NB4 (cell line): ENCODE data around the gene NCAM2.

Experiments used
- DNase-seq: peaks from one replicate; pipeline ENCODE4 v3.0.0; 2010; ENCODE audit warnings: low read depth
- H3K4me3 ChIP-seq: one replicate; pipeline ENCODE4 v1.5.1; 2011; ENCODE audit warnings: mild to moderate bottlenecking, low read depth, low read length, moderate library complexity
- CTCF ChIP-seq: IDR thresholded peaks from one replicate; pipeline ENCODE4 v1.5.1; 2012; ENCODE audit warnings: low read depth, low read length
- MAX ChIP-seq: IDR thresholded peaks from 2 replicates; pipeline ENCODE4 v1.6.1; 2011; ENCODE audit warnings: low read depth, low read length
- MYC ChIP-seq: IDR thresholded peaks from 2 replicates; pipeline ENCODE4 v1.6.1; 2011; ENCODE audit warnings: low read depth, low read length
- POLR2A ChIP-seq: IDR thresholded peaks from 2 replicates; pipeline ENCODE4 v1.6.1; 2011; ENCODE audit warnings: mild to moderate bottlenecking; ENCODE audit not compliant: insufficient read length; ENCODE audit errors: extremely low read depth

The NCAM2 gene

GRCh38 chr21:21213297-21213696 is 215.1 kb downstream of the NCAM2 start:
- no peak overlapping the region for H3K4me3 ChIP-seq
- no peak for TF ChIP-seq POLR2A
- no peak for DNase-seq

GRCh38 chr21:21216047-21216446 is 217.8 kb downstream of the NCAM2 start:
- DNase-seq: no peak

GRCh38 chr21:21226472-21226871 is 228.3 kb downstream of the NCAM2 start:
- DNase-seq: no peak
- TF ChIP-seq MAX: no peak
- no peak for TF ChIP-seq POLR2A
- TF ChIP-seq MYC: no peak
- no peak for TF ChIP-seq CTCF
- no peak overlapping the region for H3K4me3 ChIP-seq

More at GRCh38 chr21:21216047-21216446, 217.8 kb downstream of the NCAM2 start:
- no peak overlapping the region for H3K4me3 ChIP-seq
- TF ChIP-seq POLR2A (no peak), MYC (no peak)

- peak; percentile 3 for DNase-seq
- no peak overlapping the region for H3K4me3 ChIP-seq
- TF ChIP-seq MAX (no peak), MYC (no peak), CTCF (no peak), POLR2A (no peak)
Measured at GRCh38 chr21:21230672-21231071, 232.5 kb downstream of the NCAM2 start.

GRCh38 chr21:21231913-21232312 is 233.7 kb downstream of the NCAM2 start:
- TF ChIP-seq CTCF: no peak
- TF ChIP-seq MAX: no peak
- no peak for TF ChIP-seq MYC
- TF ChIP-seq POLR2A: no peak
- no peak overlapping the region for H3K4me3 ChIP-seq
- DNase-seq: no peak

- peak; percentile 21 for TF ChIP-seq CTCF
- no peak for TF ChIP-seq MYC
- DNase-seq: peak; percentile 36
- H3K4me3 ChIP-seq: no peak overlapping the region
Measured at GRCh38 chr21:21232320-21232719, 234.1 kb downstream of the NCAM2 start.

- no peak for DNase-seq
- no peak for TF ChIP-seq MYC
- no peak for TF ChIP-seq POLR2A
- TF ChIP-seq MAX: no peak
- no peak for TF ChIP-seq CTCF
- H3K4me3 ChIP-seq: no peak overlapping the region
Measured at GRCh38 chr21:21233051-21233450, 234.8 kb downstream of the NCAM2 start.
